Measurements from ENCODE around the gene CADM2.

CADM2 gene

DNA sequence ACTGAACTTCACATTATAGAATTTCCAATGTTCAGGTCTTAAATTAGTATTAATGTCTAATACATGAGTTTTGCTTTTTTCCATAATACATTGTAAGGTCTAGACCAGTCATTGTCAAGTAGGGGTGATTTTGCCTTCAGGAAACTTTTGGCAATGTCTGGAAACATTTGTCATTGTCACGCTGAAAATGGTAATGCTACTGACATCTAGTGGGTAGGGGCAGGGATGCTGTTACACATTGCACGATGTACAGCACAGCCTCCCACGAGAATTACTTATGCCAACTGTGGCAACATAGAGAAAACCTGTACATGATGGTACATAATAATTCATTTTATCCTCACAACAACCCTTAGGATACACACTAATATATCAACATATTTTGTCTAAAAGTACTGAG, 384.1 kb downstream of the CADM2 start:
- DNase-seq = no peak

GRCh38 chr3:85355572-85355971, 396.8 kb downstream of the CADM2 start:
- DNase-seq = no peak

- peak; percentile 45 for DNase-seq
Observed at GRCh38 chr3:85360742-85361387, 402.1 kb downstream of the CADM2 start.

DNA sequence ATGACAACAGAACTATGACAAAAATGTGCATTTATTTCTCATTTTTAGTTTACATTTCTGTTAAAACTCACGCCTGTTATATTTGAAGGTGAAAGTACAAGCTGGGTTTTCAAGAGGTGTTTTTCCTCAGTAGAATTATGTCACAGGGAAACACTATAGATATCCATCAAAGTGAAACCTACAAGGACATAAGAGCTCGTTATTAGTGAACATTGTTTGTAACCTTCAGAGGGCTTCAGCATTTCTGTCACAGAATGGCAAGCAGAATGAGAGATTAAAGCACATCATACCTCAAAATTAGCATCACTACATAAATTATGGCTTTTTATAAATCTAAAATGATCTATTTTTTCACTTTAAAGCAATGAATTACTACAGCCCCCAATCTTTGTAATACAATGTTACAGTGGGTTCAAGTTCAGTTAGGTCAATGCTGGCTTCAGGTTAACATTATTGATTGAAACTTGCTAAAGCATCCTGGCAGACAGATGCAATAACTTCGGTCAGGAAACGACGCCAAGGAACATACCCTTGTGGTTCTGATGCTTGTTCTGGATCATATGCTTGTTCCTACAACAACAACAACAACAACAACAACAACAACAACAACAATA, 405.6 kb downstream of the CADM2 start:
- no peak for DNase-seq

- no peak for DNase-seq
Observed at GRCh38 chr3:85370341-85370740, 411.6 kb downstream of the CADM2 start.

GRCh38 chr3:85376131-85376530, 417.3 kb downstream of the CADM2 start:
- no peak for DNase-seq

- no peak for DNase-seq
Observed at GRCh38 chr3:85377115-85377514, 418.3 kb downstream of the CADM2 start.

DNA sequence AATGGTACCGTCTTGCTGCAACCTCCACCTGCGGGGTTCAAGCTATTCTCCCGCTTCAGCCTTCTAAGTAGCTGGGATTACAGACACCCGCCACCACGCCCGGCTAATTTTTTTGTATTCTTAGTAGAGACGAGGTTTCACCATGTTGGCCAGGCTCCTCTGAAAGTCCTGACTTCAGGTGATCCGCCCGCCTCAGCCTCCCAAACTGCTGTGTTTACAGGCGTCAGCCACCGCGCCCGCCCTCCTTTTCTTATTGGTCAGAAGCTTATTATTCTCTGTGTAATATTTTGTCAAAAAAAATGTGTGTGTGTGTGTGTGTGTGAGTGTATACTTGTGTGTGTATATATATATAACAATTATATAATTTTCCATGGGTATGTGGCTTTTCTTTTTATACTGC, 425.6 kb downstream of the CADM2 start:
- no peak for DNase-seq

- DNase-seq = peak; percentile 42
Observed at GRCh38 chr3:85387913-85388505, 429.2 kb downstream of the CADM2 start.

DNA sequence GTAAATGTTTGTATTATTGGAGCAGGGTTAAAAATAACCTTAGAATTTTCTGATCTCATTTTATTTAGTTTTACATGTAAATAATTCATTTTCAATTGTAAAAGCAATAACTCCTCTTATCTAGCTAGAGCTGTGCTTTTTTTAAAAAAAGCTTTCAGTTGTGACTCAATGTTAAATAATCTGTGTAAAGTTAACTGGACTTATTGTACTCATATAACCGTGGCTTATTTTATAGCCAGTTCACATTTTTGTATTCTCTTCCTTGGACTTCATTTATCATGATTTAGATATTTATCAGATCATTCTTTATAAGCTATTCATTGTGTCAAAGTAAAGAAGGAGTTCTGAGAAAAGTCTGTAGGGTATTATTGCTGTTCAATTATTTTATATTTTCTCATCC, 435.6 kb downstream of the CADM2 start:
- DNase-seq = no peak

GRCh38 chr3:85397434-85397833, 438.6 kb downstream of the CADM2 start:
- no peak for DNase-seq

DNA sequence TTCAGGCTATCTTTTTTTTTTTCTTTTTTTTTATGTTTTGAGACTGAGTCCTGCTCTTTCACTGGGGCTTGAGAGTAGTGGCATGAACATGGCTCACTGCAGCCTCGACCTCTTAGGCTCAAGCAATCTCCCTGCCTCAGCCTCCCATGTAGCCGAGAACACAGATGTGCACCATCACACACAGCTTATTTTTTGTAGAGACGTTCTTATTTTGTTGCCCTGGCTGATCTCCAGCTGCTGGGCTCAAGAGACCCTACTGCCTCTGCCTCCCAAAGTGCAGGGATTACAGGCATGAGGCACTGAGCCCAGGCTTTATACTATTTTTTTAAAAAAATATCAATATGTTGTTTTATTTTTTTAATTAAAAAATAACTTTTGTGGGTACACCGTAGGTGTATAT, 467.3 kb downstream of the CADM2 start:
- no peak for DNase-seq

GRCh38 chr3:85427467-85427866, 468.7 kb downstream of the CADM2 start:
- DNase-seq = no peak

DNA sequence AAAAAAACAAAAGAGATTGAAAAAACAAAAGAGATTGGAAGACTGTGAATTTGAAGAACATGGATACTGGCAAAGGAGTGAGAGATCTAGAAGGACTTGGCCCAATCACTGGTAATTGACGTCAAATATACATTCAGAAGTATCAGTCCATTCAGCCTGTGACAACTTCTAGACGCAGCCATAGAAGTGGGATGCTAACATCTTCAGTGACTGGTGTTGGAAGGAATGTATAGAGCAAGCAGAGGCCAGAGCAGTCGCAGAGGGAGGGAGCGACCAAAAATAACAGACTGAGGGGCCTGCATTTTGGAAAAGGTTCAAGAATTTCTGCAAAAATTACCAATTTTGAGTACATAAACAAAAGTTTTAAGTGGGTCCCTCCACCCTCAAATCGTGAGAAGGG, 473.3 kb downstream of the CADM2 start:
- DNase-seq = no peak

- no peak for DNase-seq
Observed at GRCh38 chr3:85433319-85433718, 474.5 kb downstream of the CADM2 start.

DNA sequence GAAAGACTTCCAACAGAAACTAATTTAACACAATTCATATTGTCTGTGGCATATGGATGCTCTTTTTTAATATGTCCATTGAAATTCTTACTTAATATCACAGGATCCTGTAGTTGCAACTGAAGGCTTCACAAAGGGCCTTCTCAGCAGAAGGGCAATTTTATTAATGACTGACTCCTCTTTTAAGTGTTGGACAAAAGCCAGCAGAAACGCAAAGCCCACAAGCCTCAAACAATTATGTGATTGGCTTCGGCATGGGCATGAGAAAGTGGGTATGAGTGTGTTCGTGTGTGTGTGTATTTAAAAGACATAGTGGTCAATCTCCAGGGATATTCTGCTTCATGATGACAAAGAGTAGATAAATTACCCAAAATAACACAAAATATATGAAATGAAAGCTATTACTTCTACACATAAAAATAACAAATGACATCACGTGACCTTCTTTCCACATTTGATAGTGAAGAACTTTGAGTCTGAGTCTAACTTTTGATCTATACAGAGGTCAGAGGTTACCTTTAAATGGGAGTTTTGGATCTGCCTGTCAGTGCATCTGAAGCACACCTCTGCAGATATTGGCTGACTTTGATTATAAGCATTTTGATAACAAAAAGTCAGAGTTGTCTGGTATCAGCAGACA, 496.9 kb downstream of the CADM2 start:
- peak; percentile 9 for DNase-seq

DNA sequence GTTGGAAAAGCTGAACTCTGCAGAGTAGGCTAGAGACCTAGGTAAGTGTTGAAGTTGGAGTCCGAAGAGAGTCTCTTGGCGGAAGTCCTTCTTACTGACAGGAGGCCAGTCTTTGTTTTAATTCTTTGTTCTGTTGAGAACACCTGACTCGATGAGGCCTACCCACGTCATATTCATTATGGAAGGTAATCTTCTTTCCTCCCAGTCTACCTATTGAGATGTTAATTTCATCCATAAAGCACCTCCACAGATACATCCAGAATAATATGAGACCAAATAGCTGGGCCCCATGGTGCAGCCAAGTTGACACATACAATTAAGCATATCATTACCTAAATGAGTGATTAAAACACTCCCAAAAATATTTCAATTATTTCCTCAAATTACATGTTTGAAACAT, 515.5 kb downstream of the CADM2 start:
- DNase-seq = peak; percentile 20

- DNase-seq = no peak
Observed at GRCh38 chr3:85475346-85475745, 516.6 kb downstream of the CADM2 start.

DNA sequence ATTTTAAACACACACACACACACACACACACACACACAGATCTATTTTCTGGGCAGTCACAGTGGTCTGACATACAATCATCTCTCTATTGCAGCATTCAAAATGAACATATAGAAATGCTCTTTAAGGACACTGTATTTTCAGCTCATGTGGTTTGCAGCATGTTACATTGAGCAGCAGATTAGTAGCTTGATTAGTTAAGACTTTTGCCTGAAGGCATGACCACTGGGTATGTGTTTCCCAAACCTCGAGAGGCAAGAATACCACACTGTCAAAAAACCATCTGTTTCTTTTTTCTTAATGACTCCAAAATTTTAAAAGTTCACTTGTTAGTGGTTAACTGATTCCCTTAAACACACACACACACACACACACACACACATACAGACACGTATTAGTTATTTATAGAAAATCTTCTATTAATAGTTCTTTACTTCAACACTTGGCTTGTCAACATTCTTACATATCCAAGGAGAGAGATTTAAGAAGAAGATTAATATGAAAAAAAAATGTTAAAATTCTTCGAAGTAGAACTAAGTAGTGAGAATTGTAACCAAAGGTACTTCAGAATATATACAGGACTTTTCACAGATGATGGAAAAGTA, 518.2 kb downstream of the CADM2 start:
- DNase-seq = no peak

GRCh38 chr3:85481411-85482212, 522.8 kb downstream of the CADM2 start:
- no peak for DNase-seq

DNA sequence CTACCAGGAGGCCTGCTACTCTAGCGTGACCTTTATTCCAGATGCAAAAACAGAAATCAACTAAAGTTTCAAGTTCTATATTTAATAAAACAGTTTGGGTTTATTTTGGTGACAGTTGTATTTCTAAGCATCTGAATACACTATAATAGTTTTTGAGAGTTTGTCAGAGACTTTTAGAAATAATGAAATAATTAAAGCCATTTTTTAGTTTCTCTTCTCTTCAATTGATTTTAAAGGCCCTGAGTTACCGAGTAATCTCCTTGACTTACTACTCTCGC, 523.4 kb downstream of the CADM2 start:
- DNase-seq = no peak

DNA sequence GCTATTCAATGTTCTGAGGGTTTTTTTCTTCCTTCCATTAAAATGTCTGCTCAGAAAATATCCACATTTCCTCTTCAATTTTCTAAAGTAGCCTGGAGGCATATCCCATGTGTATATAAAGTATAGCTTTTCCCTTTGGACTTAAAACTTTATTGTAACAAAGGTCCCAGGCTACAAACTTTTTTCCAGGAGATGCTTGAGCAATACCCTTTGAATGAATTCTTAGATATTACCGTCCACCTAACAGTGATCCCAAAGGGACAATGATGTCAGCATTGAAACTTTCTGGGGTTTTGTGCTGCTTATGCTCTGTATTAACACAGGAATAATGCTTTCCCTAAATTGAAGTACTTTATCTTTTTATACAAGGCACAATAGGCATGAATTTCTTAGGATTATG, 525.2 kb downstream of the CADM2 start:
- DNase-seq = no peak

DNA sequence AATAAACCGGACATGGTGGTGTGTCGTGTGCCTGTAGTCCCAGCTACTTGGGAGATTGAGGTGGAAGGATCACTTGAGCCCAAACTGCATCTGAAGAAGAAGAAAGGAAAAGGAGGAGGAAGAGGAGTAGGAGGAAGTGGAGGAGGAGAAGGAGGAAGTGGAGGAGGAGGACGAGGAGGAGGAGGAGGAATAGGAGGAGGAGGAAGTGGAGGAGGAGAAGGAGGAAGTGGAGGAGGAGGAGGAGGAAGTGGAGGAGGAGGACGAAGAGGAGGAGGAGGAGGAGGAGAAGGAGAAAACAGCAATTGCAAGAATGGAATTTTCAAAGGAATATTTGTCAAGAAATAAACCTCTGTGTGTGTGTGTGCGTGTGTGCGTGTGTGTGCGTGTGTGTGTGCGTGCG, 528.6 kb downstream of the CADM2 start:
- no peak for DNase-seq
